ENCODE data around the gene USP40.

- no peak for TF ChIP-seq CTCF (IDR thresholded peaks at IDR 0.05 in 8 of 11, conservative IDR thresholded peaks at IDR 0.05 in 3 of 11)
- no peak for TF ChIP-seq POLR2A (IDR thresholded peaks at IDR 0.05)
These were observed 9.5 kb downstream of the USP40 start for GRCh38 chr2:233556881-233557736.

Data from spleen (tissue), 7 donors.